Spleen (tissue), 11 donors: ENCODE measurements around the gene NRK. TPM values are rescaled to one million over a fixed set of nuclear protein-coding genes. Genes with fewer than 3 reads are reported as not detected.

Experiments
- DNase-seq: peaks from one replicate; pipeline ENCODE4 v3.0.0-alpha.2; 2020
- H3K27ac ChIP-seq, 8 donors: fragments of 200-600 bp; sonication (generic) in 7 of 8; 1 replicate in 4 of 8; 2 replicates in 4 of 8; pipeline versions ENCODE4 v1.5.0 to v1.8.0; 2016 to 2021; ENCODE audit warnings: inconsistent platforms in 4 of 8, mild to moderate bottlenecking in 4 of 8, moderate library complexity in 1 of 8
- H3K27me3 ChIP-seq, 7 donors: fragments of 200-600 bp; sonication (generic) in 6 of 7; replicated peaks in 1 of 7; 1 replicate in 4 of 7; 2 replicates in 3 of 7; pipeline versions ENCODE4 v1.5.0 to v1.8.0; 2016 to 2021; ENCODE audit warnings: inconsistent platforms in 3 of 7, mild to moderate bottlenecking in 1 of 7
- H3K36me3 ChIP-seq, 6 donors: fragments of 200-600 bp; sonication (generic) in 5 of 6; 1 replicate in 4 of 6; 2 replicates in 2 of 6; pipeline versions ENCODE4 v1.5.0 to v1.8.0; 2016 to 2021; ENCODE audit warnings: inconsistent platforms in 2 of 6
- H3K4me1 ChIP-seq, 6 donors: fragments of 200-600 bp; sonication (generic) in 5 of 6; 1 replicate in 3 of 6; 2 replicates in 3 of 6; pipeline versions ENCODE4 v1.5.0 to v1.8.0; 2016 to 2021; ENCODE audit warnings: inconsistent platforms in 3 of 6
- H3K4me3 ChIP-seq, 8 donors: fragments of 200-600 bp; sonication (generic) in 7 of 8; 1 replicate in 4 of 8; 2 replicates in 4 of 8; pipeline versions ENCODE4 v1.5.0 to v1.8.0; 2016 to 2021; ENCODE audit warnings: inconsistent platforms in 4 of 8, mild to moderate bottlenecking in 4 of 8, moderate library complexity in 2 of 8
- H3K9me3 ChIP-seq, 8 donors: fragments of 200-600 bp; sonication (generic) in 7 of 8; 1 replicate in 4 of 8; 2 replicates in 4 of 8; pipeline versions ENCODE4 v1.5.0 to v1.8.0; 2016 to 2021; ENCODE audit warnings: inconsistent platforms in 4 of 8
- CTCF ChIP-seq, 11 experiments: fragments of 200-600 bp in 7 of 11; fragments of 450-650 bp in 4 of 11; sonication (generic) in 4 of 11; IDR thresholded peaks in 8 of 11; conservative IDR thresholded peaks in 3 of 11; 1 replicate in 7 of 11; 2 replicates in 4 of 11; pipeline versions ENCODE4 v1.4.0 to v1.8.0; 2016 to 2021; ENCODE audit warnings: antibody characterized with exemption in 11 of 11, inconsistent platforms in 4 of 11, mild to moderate bottlenecking in 1 of 11
- POLR2A ChIP-seq, 3 donors: fragments of 450-650 bp; IDR thresholded peaks; one replicate each; pipeline ENCODE4 v1.5.1; 2017; ENCODE audit warnings: antibody characterized with exemption in 3 of 3, mild to moderate bottlenecking in 1 of 3
- POLR2AphosphoS5 ChIP-seq, 3 donors: sonication (generic); formaldehyde crosslinking; IDR thresholded peaks; one replicate each; pipeline ENCODE4 v1.5.1; 2017; ENCODE audit warnings: antibody characterized with exemption in 3 of 3
- WGBS, 5 donors: extraction: QIAGEN DNeasy Blood & Tissue Kit in 3 of 5; methylation state at CpG; one replicate each; pipeline versions ENCODE4 v1.1.5 to v1.1.7; 2013 to 2018; 5-methylcytosine and 5-hydroxymethylcytosine counted together
- intact Hi-C: fragments of 100-400 bp; cut with DNase I; formaldehyde crosslinking; loops from one replicate; pipeline ENCODE4 v1.15.0; 2023; ENCODE audit warnings: low total_unique reads
- polyA plus RNA-seq, 3 donors: library from polyadenylated mRNA; stranded (reverse); fragments of 200-250 nt; gene quantifications; one replicate each; pipeline ENCODE4 v1.2.1, GENCODE V29; 2013
- total RNA-seq, 7 donors: library from RNA; depleted of rRNA in 3 of 7; stranded (reverse); fragments of >200 nt in 3 of 7; fragmentation: NEBNext Ultra II Directional in 4 of 7; extraction: Animal tissue kit (Norgen Biotek cat#: 25700) in 4 of 7; gene quantifications; one replicate each; pipeline versions ENCODE4 v1.1.0 to v1.2.1, GENCODE V29; 2016 to 2021
- donor health status: healthy with polysubstance abuse.
- donor health status: DM: no; HTN: no; CAD: no; lungs with moderate emphysema.
- donor health status: DM: no; HTN: no; CAD: no.
- donor health status: Bipolar disorder and iron deficiency.
- donor health status: healthy.
- donor health status: DM: no; HTN: no; CAD: no.
- donor health status: DM: yes; HTN: yes; CAD: no.

NRK gene
- total and polyA plus RNA-seq, 10 donors, result 0.02 to 0.13 TPM; not detected in 8

- Histone ChIP-seq H3K9me3 (peaks cover 0 to 8% (median 6%) of the 10 kb centered on the region in 8 donors), H3K36me3 (no peaks in the 10 kb centered on the region), H3K27me3 (no peaks in the 10 kb centered on the region), H3K4me1 (no peaks in the 10 kb centered on the region), H3K4me3 (no peak overlapping the region), H3K27ac (no peak overlapping the region)
- TF ChIP-seq POLR2A (IDR thresholded peaks at IDR 0.05) (no peak), POLR2AphosphoS5 (IDR thresholded peaks at IDR 0.05) (no peak), CTCF (IDR thresholded peaks at IDR 0.05 in 8 of 11, conservative IDR thresholded peaks at IDR 0.05 in 3 of 11) (no peak)
- intact Hi-C loops, result no loop called here
- DNase-seq, result no peak
- 45 to 69% (median 61%) methylated on average over 2 of the region's 2 CpGs for WGBS, 5 donors
Observed at GRCh38 chrX:106005684-106006083, 183.3 kb downstream of the NRK start.

DNA sequence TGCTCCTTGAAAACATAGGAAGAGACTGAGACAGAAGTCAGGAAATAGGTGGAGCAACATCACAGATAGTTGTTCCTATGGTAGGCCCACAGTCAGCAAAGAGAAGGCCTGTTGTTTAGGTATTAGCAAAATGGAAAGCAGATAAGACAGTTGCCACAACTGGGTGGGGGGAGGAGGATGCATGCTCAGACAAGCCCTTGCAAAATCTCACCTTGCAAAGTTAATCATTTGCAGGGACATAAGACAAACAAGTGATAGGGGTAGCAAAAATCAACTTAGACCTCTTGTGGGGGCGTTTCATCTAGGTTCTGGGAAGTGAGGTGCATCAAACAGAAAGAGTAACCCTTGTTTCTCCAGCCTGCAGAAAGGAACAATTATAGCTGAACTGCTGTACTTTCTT lies 185.5 kb downstream of the NRK start:
- Histone ChIP-seq H3K4me3 (no peak overlapping the region), H3K36me3 (no peaks in the 10 kb centered on the region), H3K4me1 (no peaks in the 10 kb centered on the region), H3K9me3 (peaks cover 0 to 29% (median 14%) of the 10 kb centered on the region in 8 donors), H3K27ac (no peak overlapping the region), H3K27me3 (no peaks in the 10 kb centered on the region)
- no peak for DNase-seq
- intact Hi-C loops, result no loop called here
- WGBS, 5 donors, result 5 to 46% (median 27%) methylated on average over 1 of the region's 1 CpG
- TF ChIP-seq POLR2AphosphoS5 (IDR thresholded peaks at IDR 0.05), result no peak
- no peak for TF ChIP-seq CTCF (IDR thresholded peaks at IDR 0.05 in 8 of 11, conservative IDR thresholded peaks at IDR 0.05 in 3 of 11)
- no peak for TF ChIP-seq POLR2A (IDR thresholded peaks at IDR 0.05)

Other genes starting within 250 kb of the NRK start
- gene SERPINA7, start 216.2 kb downstream of the NRK start, total RNA-seq, result not detected
- gene SERPINA7, start 216.2 kb downstream of the NRK start, polyA plus RNA-seq, result not detected